ENCODE results near the gene SP140.
"Not testable (repeated sequence)": the region's sequence is repeated elsewhere in the genome, so short reads cannot be mapped to it uniquely, and the experiment has no call there.

The SP140 gene

DNA sequence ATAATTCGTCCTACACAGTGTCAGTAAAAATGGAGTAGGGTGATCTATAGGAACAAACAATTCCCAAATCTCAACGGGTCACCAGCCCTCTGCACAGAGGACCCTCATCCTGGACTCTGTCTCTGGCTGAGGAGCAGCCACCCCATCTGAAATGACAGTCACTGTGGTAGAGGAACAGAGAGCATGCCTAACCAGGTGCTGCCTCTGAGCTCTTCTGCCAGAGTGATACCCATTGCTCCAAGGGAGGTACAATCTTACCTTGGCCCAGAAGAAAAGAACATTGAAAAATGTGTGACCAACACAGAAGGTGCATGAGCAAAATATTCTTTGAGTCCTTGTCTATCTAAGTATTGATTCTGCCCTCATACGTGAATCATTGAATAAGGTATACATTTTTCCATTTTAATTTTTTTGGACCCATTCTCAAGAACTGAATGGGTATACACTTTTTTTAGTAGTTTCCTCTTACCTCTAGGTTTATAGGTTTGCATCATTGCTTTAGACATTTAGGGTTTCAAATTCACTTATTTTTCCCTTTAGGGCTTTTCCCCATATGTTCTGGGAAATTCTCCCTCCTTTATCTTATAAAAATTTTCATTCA, 8.7 kb downstream of the SP140 start:
- no peak overlapping the region for H3K27ac ChIP-seq
- peaks cover 23 to 28% (median 25%) of the 10 kb centered on the region in 11 experiments for H3K9me3 ChIP-seq (replicated peaks in 1 of 11)
- TF ChIP-seq Cebpa-rat (IDR thresholded peaks at IDR 0.05): no peak
- H3K9ac ChIP-seq: no peak overlapping the region
- no peaks in the 10 kb centered on the region for H3K27me3 ChIP-seq
- peaks cover 0 to 12% (median 3%) of the 10 kb centered on the region in 10 experiments; a peak in 10 of 20 replicates for H3K4me1 ChIP-seq
- no peak overlapping the region for H3K4me2 ChIP-seq
- H3K4me3 ChIP-seq: no peak overlapping the region
- no peaks in the 10 kb centered on the region; a peak in 1 of 22 replicates for H3K36me3 ChIP-seq
- H4K20me1 ChIP-seq: no peaks in the 10 kb centered on the region

DNA sequence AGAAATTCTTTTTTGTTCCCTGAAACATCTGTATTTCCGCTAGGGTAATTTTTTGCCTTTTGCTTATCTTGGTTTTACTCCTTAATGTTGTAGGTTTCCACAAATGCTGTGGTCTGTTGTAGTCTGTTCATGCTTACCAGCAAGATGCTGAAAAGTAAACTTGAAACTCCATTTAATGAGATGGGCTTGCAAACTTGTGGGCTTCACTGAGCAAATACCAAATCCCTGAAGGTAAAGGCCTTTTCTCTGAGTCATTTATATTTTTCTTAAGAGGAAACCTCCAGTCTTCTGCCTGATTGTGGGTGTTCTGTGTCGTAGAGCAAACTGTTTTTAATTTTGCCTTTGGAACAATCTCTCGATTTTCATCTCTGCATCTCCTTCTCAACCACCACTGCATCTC, 9.3 kb downstream of the SP140 start:
- Histone ChIP-seq H4K20me1 (no peaks in the 10 kb centered on the region), H3K9ac (no peak overlapping the region), H3K36me3 (no peaks in the 10 kb centered on the region; a peak in 1 of 22 replicates), H3K27me3 (no peaks in the 10 kb centered on the region), H3K27ac (no peak overlapping the region), H3K4me2 (no peak overlapping the region), H3K9me3 (replicated peaks in 1 of 11) (peaks cover 23 to 26% (median 24%) of the 10 kb centered on the region in 11 experiments), H3K4me1 (peaks cover 0 to 9% (median 3%) of the 10 kb centered on the region in 10 experiments; a peak in 10 of 20 replicates), H3K4me3 (no peak overlapping the region)
- TF ChIP-seq Cebpa-rat (IDR thresholded peaks at IDR 0.05): no peak

DNA sequence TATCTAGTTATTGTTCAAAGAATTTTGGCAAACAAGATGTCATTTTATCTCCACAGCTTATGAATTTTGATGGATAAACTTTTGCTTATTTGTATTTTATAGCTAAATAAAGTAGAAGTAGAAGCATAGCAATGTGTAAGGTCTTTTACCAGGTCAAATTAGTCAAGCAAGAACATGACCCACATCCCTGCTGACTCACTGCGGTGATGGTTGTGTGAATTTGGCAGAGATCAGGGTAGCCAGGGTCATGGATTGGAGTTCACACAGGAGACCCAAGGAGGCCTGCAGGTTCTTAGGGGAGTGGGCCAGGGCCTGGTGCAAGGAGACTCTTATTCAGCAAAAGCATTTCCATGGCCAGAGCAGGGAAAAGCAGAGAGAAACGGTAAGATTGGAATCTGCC, 18.7 kb downstream of the SP140 start:
- TF ChIP-seq Cebpa-rat (IDR thresholded peaks at IDR 0.05): no peak
- H3K27ac ChIP-seq: no peak overlapping the region
- H3K9ac ChIP-seq: no peak overlapping the region
- H3K4me3 ChIP-seq: no peak overlapping the region
- no peak overlapping the region for H3K4me2 ChIP-seq
- no peaks in the 10 kb centered on the region for H4K20me1 ChIP-seq
- no peaks in the 10 kb centered on the region for H3K27me3 ChIP-seq
- H3K4me1 ChIP-seq: no peaks in the 10 kb centered on the region
- H3K36me3 ChIP-seq: no peaks in the 10 kb centered on the region
- H3K9me3 ChIP-seq (replicated peaks in 1 of 11): no peaks in the 10 kb centered on the region

DNA sequence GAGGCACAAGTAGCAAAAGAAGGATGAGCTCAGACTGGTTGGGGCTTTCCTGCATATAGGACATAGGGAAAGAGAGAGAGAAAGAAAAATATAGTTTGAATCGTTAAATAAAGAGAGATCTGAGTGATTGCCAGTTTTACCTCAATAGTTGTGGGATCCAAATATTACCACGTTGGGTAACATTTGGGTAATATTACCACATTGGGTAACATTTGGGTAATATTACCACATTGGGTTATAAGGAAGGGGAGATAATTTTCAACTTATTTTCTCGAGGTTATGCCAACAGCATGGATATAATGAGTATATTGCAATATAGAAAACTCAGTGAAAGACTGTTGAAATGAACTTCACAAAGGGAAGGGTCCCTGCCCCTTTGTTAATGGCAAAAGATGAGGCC, 20.7 kb downstream of the SP140 start:
- Histone ChIP-seq H3K9ac (no peak overlapping the region), H3K27me3 (no peaks in the 10 kb centered on the region), H3K4me2 (no peak overlapping the region), H3K27ac (no peak overlapping the region), H3K4me3 (no peak overlapping the region), H4K20me1 (no peaks in the 10 kb centered on the region), H3K9me3 (replicated peaks in 1 of 11) (no peaks in the 10 kb centered on the region), H3K36me3 (no peaks in the 10 kb centered on the region), H3K4me1 (no peaks in the 10 kb centered on the region)
- TF ChIP-seq Cebpa-rat (IDR thresholded peaks at IDR 0.05): no peak

DNA sequence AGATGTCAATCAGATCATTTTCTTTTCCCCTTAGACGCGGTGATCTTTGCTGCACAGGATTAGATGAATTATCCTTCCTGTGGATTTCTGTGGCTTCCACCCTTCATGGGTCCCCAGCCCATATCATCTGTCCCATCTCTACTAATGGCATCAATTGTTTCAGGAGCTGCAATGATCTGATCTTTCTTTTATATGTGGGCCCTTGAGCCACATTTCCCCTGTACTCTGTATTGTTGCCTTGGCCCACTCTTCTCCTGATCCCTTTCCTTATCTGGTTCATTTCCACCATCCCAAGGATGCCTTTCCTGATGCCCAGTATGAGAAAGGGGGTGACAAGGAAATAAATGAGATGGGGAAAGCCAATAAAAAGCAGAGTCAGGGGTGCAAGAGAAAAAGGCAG, 24.7 kb downstream of the SP140 start:
- H3K27ac ChIP-seq: no peak overlapping the region
- H3K9me3 ChIP-seq (replicated peaks in 1 of 11): no peaks in the 10 kb centered on the region
- H3K4me3 ChIP-seq: no peak overlapping the region
- TF ChIP-seq Cebpa-rat (IDR thresholded peaks at IDR 0.05): no peak
- no peak overlapping the region for H3K9ac ChIP-seq
- peaks cover 0 to 8% (median 0%) of the 10 kb centered on the region in 10 experiments; a peak in 1 of 20 replicates for H3K4me1 ChIP-seq
- no peaks in the 10 kb centered on the region for H4K20me1 ChIP-seq
- H3K36me3 ChIP-seq: no peaks in the 10 kb centered on the region
- no peak overlapping the region for H3K4me2 ChIP-seq
- H3K27me3 ChIP-seq: no peaks in the 10 kb centered on the region

DNA sequence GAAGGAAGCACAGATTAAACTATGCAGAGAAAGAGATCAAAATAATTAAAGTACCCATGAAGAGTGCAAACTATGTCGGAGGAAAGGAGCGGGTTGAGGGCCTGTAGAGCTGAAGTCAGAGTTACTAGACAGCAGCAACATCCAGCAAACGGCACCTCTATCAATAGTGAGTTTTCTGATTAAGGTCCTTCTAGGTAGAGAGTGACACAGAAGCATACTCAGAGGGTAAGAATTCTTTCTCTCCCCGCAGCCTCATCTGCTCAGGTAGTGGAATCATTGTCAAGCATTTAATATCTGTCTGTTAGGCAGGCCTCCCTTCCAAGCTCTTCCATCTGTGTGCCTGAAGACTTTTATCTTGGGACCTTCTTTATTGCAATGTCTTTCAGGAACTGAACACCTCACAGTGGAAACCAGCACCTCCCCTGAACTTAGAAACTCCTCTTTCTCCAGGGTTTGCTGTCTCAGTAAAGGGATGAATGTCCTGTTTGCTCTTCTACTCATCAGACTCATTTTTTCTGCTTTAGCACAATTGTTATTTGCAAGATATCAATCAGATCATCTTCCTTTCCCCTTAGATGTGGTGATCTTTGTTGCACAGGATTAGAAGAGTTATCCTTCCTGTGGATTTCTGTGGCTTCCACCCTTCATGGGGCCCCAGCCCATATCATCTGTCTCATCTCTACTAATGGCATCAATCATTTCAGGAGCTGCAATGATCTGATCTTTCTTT, 28.8 kb downstream of the SP140 start:
- Histone ChIP-seq H3K36me3 (no peaks in the 10 kb centered on the region), H3K9ac (no peak overlapping the region), H4K20me1 (no peaks in the 10 kb centered on the region), H3K27ac (no peak overlapping the region), H3K27me3 (no peaks in the 10 kb centered on the region), H3K9me3 (replicated peaks in 1 of 11) (0 out of 22 replicates have a peak, but pooled peaks cover 0 to 3% (median 0%) of the 10 kb centered on the region in 11 experiments), H3K4me1 (peaks cover 0 to 14% (median 0%) of the 10 kb centered on the region in 10 experiments; a peak in 1 of 20 replicates), H3K4me2 (peak overlapping the region in 3 of 11 experiments; percentile 6 to 14 (median 12); a peak in 2 of 22 replicates), H3K4me3 (no peak overlapping the region)
- TF ChIP-seq Cebpa-rat (IDR thresholded peaks at IDR 0.05): no peak

DNA sequence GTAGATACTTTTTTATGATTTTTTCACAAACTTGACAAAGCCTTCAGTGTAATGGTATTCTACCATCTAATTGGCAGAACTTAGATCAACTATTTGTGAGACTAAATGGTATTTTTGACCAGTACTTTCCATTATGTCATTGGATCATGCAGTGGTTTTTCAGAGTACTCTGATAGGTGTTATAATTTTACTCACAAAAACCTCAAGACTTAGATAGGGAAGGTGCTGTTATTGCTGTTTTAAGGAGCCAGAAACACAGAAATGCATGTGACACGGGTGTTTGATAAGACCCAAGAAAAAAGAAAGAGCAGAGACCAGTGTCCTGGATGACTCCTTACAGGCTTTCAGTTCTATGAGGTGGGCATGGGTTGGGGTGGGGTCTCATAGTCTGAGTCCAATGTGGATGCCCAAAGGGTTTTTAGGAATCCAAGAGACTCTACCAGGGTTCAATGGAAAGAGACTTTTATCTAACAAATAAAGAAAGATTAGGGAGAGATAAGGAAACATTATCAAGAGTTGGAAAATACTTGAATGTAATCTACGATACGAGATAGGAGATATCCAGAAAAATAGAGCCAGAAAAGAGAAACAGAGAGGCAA, 31.3 kb downstream of the SP140 start:
- H3K9ac ChIP-seq: no peak overlapping the region
- no peak overlapping the region for H3K4me2 ChIP-seq
- H3K9me3 ChIP-seq (replicated peaks in 1 of 11): peaks cover 0 to 9% (median 0%) of the 10 kb centered on the region in 11 experiments; a peak in 2 of 22 replicates
- no peak overlapping the region for H3K27ac ChIP-seq
- H3K4me3 ChIP-seq: no peak overlapping the region
- H4K20me1 ChIP-seq: no peaks in the 10 kb centered on the region
- H3K27me3 ChIP-seq: no peaks in the 10 kb centered on the region
- peaks cover 0 to 14% (median 0%) of the 10 kb centered on the region in 10 experiments; a peak in 1 of 20 replicates for H3K4me1 ChIP-seq
- H3K36me3 ChIP-seq: no peaks in the 10 kb centered on the region
- no peak for TF ChIP-seq Cebpa-rat (IDR thresholded peaks at IDR 0.05)

DNA sequence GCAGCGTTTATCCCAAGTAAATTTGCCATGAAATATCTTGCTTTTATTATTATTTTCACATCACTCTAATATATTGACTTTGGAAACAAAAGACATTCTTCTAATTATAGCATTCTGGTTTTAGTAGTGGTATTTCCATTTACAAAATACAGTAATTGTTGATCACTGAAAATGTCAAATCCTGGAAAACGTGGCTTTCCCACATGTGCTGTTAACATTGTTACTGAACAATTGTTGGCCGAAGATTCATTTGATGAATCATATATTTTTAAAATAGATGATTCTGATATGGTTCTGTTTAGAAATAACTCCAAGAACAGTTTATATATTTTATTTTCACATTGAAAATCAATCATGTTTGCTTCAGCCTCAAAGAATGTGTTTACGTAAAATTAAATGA, 32.9 kb downstream of the SP140 start:
- peaks cover 0 to 14% (median 0%) of the 10 kb centered on the region in 10 experiments; a peak in 1 of 20 replicates for H3K4me1 ChIP-seq
- no peaks in the 10 kb centered on the region for H3K36me3 ChIP-seq

DNA sequence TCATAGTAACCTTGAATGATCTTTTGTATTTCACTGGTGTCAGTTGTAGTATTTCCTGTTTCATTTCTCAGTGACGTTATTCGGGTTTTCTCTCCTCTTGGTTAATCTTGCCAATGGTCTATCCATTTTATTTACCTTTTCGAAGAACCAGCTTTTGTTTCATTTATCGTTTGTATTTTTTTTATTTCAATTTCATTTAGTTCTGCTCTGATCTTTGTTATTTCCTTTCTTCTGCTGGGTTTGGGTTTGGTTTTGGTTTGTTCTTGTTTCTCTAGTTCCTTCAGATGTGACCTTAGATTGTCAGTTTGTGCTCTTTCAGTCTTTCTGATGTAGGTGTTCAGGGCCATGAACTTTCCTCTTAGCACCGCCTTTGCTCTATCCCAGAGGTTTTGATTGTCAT, 36.7 kb downstream of the SP140 start:
- H3K27me3 ChIP-seq: no peaks in the 10 kb centered on the region
- no peaks in the 10 kb centered on the region for H3K36me3 ChIP-seq
- no peak overlapping the region for H3K4me2 ChIP-seq
- H3K4me1 ChIP-seq: peaks cover 0 to 5% (median 0%) of the 10 kb centered on the region in 10 experiments; a peak in 1 of 20 replicates
- H3K9ac ChIP-seq: no peak overlapping the region
- H3K9me3 ChIP-seq (replicated peaks in 1 of 11): peaks cover 0 to 9% (median 0%) of the 10 kb centered on the region in 11 experiments; a peak in 3 of 22 replicates
- no peak for TF ChIP-seq Cebpa-rat (IDR thresholded peaks at IDR 0.05)
- no peaks in the 10 kb centered on the region for H4K20me1 ChIP-seq
- H3K27ac ChIP-seq: no peak overlapping the region
- H3K4me3 ChIP-seq: no peak overlapping the region

More for the DNA sequence above, 32.9 kb downstream of the SP140 start:
- no peak for TF ChIP-seq Cebpa-rat (IDR thresholded peaks at IDR 0.05)
- Histone ChIP-seq H3K27me3 (no peaks in the 10 kb centered on the region), H3K4me3 (no peak overlapping the region), H3K9me3 (replicated peaks in 1 of 11) (peaks cover 0 to 9% (median 0%) of the 10 kb centered on the region in 11 experiments; a peak in 2 of 22 replicates), H3K9ac (no peak overlapping the region), H3K4me2 (no peak overlapping the region), H4K20me1 (no peaks in the 10 kb centered on the region), H3K27ac (no peak overlapping the region)

DNA sequence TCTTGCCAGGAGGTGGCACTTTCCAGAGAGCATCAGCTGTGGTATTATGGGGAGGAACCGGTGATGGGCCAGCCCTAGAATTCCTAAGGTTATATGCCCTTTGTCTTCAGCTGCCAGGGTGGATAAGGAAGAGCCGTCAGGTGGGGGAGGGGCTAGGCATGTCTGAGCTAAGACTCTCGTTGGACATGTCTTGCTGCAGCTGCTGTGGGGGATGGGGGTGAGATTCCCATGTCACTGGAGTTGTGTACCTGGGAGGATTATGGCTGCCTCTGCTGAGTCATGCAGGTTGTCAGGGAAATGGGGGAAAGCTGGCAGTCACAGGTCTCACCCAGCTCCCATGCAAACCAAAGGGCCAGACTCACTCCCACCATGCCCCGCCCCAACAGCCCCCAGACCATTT, 39.4 kb downstream of the SP140 start:
- H3K4me3 ChIP-seq; H3K4me1 ChIP-seq; H3K27ac ChIP-seq; H3K27me3 ChIP-seq; H3K36me3 ChIP-seq; H4K20me1 ChIP-seq; H3K9me3 ChIP-seq (replicated peaks in 1 of 11); H3K9ac ChIP-seq; H3K4me2 ChIP-seq: not testable (repeated sequence)
